Measurements from ENCODE around the gene S100A8.

The S100A8 gene

GRCh38 chr1:153379591-153379990 lies 11.3 kb downstream of the S100A8 start:
- TF ChIP-seq MAX (IDR thresholded peaks at IDR 0.05; ENCODE audit: low read depth, low read length) (no peak), CTCF (IDR thresholded peaks at IDR 0.05; ENCODE audit: low read depth, low read length) (no peak), MYC (IDR thresholded peaks at IDR 0.05; ENCODE audit: low read depth, low read length) (no peak), POLR2A (IDR thresholded peaks at IDR 0.05; ENCODE audit: extremely low read depth, insufficient read length) (no peak)
- no peak for DNase-seq (ENCODE audit: low read depth)
- H3K4me3 ChIP-seq (ENCODE audit: low read depth, low read length) = no peak overlapping the region

- 0 out of 2 replicates have a peak, but pooled peaks have one; percentile 15 for TF ChIP-seq MYC (IDR thresholded peaks at IDR 0.05; ENCODE audit: low read depth, low read length)
- TF ChIP-seq MAX (IDR thresholded peaks at IDR 0.05; ENCODE audit: low read depth, low read length) = no peak
- no peak for TF ChIP-seq CTCF (IDR thresholded peaks at IDR 0.05; ENCODE audit: low read depth, low read length)
- TF ChIP-seq POLR2A (IDR thresholded peaks at IDR 0.05; ENCODE audit: extremely low read depth, insufficient read length) = no peak
- H3K4me3 ChIP-seq (ENCODE audit: low read depth, low read length) = no peak within 1 kb of the TSS
- DNase-seq (ENCODE audit: low read depth) = peak; percentile 76
Measured at GRCh38 chr1:153375511-153375910, 15.4 kb downstream of the S100A8 start, which contains the start of gene S100A12. Gene S100A12 (minus strand): TSS chr1:153375621. CDS start chr1:153374592, 1,029 bp downstream.

- H3K4me3 ChIP-seq (ENCODE audit: low read depth, low read length) = no peak overlapping the region
- TF ChIP-seq MAX (IDR thresholded peaks at IDR 0.05; ENCODE audit: low read depth, low read length) (no peak), MYC (IDR thresholded peaks at IDR 0.05; ENCODE audit: low read depth, low read length) (no peak), CTCF (IDR thresholded peaks at IDR 0.05; ENCODE audit: low read depth, low read length) (no peak), POLR2A (IDR thresholded peaks at IDR 0.05; ENCODE audit: extremely low read depth, insufficient read length) (no peak)
- DNase-seq (ENCODE audit: low read depth) = no peak
Measured at GRCh38 chr1:153374071-153374470, 16.8 kb downstream of the S100A8 start.

- TF ChIP-seq MYC (IDR thresholded peaks at IDR 0.05; ENCODE audit: low read depth, low read length) = no peak
- no peak for TF ChIP-seq CTCF (IDR thresholded peaks at IDR 0.05; ENCODE audit: low read depth, low read length)
- no peak for TF ChIP-seq MAX (IDR thresholded peaks at IDR 0.05; ENCODE audit: low read depth, low read length)
- TF ChIP-seq POLR2A (IDR thresholded peaks at IDR 0.05; ENCODE audit: extremely low read depth, insufficient read length) = no peak
Measured at GRCh38 chr1:153372571-153372970, 18.3 kb downstream of the S100A8 start.

GRCh38 chr1:153371231-153371630 lies 19.6 kb downstream of the S100A8 start:
- TF ChIP-seq POLR2A (IDR thresholded peaks at IDR 0.05; ENCODE audit: extremely low read depth, insufficient read length) = no peak
- no peak for TF ChIP-seq MAX (IDR thresholded peaks at IDR 0.05; ENCODE audit: low read depth, low read length)
- no peak for TF ChIP-seq MYC (IDR thresholded peaks at IDR 0.05; ENCODE audit: low read depth, low read length)
- no peak for TF ChIP-seq CTCF (IDR thresholded peaks at IDR 0.05; ENCODE audit: low read depth, low read length)
- no peak overlapping the region for H3K4me3 ChIP-seq (ENCODE audit: low read depth, low read length)

More at GRCh38 chr1:153372571-153372970, 18.3 kb downstream of the S100A8 start:
- H3K4me3 ChIP-seq (ENCODE audit: low read depth, low read length) = no peak overlapping the region
- no peak for DNase-seq (ENCODE audit: low read depth)

More at GRCh38 chr1:153371231-153371630, 19.6 kb downstream of the S100A8 start:
- no peak for DNase-seq (ENCODE audit: low read depth)

Data from NB4 (cell line).